ENCODE measurements around the gene CLCN4. TPM values are rescaled to one million over a fixed set of nuclear protein-coding genes. Genes with fewer than 3 reads are reported as not detected.

Gene CLCN4
- total RNA-seq, 4 donors from 2014 or later, result 3.9 to 6.7 (median 5.3) TPM

DNA sequence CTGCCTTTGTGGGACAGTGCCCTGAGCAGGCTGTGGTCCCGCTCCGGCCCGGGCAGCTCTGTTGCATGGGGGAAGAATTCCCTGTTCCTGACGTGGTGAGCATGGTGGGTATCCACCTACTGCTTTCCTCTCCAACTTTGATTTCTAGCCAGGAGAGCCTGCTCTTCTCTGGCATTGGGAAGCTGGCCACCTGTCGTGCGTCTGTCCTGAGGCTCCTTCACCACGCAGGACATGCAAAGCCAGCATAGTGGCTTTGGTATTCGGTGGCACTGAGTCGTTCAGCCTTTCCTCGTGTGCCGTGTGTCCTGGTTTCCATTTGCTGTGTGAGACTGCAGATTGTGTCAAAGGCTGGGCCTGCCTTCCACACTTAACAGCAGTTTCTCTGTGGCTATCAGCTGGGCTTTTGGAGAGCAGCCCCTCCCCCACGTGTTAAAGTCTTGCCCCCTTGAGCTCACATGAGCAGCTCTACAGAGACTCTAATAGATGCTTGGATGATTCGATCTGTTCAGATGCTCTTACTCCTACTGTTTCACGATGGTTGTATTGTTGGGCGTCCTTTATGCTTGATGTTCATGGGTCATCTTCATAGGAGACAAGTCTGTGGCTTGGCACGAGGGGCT, 46.3 kb upstream of the CLCN4 start:
- Histone ChIP-seq H3K9me3 (no peaks in the 10 kb centered on the region), H3K4me1 (peaks cover 0 to 36% (median 4%) of the 10 kb centered on the region in 4 donors), H3K27ac (peak overlapping the region in 2 of 4 donors; percentile 77 to 80), H3K27me3 (no peaks in the 10 kb centered on the region), H3K4me3 (no peak overlapping the region), H3K36me3 (no peaks in the 10 kb centered on the region)
- 73 to 89% methylated on average over 13 to 16 of the region's 16 CpGs for whole genome bisulfite sequencing, 2 donors
- no peak for TF ChIP-seq POLR2A (IDR thresholded peaks at IDR 0.05)
- TF ChIP-seq EP300 (IDR thresholded peaks at IDR 0.05), result no peak
- TF ChIP-seq, protein P1, sequence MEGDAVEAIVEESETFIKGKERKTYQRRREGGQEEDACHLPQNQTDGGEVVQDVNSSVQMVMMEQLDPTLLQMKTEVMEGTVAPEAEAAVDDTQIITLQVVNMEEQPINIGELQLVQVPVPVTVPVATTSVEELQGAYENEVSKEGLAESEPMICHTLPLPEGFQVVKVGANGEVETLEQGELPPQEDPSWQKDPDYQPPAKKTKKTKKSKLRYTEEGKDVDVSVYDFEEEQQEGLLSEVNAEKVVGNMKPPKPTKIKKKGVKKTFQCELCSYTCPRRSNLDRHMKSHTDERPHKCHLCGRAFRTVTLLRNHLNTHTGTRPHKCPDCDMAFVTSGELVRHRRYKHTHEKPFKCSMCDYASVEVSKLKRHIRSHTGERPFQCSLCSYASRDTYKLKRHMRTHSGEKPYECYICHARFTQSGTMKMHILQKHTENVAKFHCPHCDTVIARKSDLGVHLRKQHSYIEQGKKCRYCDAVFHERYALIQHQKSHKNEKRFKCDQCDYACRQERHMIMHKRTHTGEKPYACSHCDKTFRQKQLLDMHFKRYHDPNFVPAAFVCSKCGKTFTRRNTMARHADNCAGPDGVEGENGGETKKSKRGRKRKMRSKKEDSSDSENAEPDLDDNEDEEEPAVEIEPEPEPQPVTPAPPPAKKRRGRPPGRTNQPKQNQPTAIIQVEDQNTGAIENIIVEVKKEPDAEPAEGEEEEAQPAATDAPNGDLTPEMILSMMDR (IDR thresholded peaks at IDR 0.05), result no peak
- DNase-seq (ENCODE audit: low spot score in 2 of 2), result no peak

DNA sequence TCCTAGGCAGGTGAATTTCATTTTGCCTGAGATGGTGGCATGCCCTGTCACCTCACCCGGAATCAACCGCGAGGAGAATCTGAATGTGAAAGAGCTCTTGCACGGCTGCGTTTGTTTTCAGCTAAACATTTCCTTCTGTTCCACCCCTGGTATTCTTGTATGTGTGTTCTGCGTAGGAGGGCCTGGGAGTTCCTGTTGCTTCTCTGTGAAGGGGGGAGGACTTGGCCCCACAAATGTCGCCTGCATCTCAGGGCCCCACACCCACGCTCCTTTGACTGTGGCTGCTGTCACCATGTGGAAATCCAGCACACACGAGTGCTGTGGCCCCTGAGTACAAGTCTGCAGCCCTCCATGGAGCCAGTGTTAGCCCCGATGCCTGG, 45.8 kb upstream of the CLCN4 start:
- peaks cover 0 to 36% (median 4%) of the 10 kb centered on the region in 4 donors for H3K4me1 ChIP-seq
- H3K9me3 ChIP-seq, result no peaks in the 10 kb centered on the region
- H3K27ac ChIP-seq, result peak overlapping the region in 2 of 4 donors; percentile 77 to 80
- no peak overlapping the region for H3K4me3 ChIP-seq
- WGBS, 2 donors, result 52 to 73% methylated on average over 6 to 9 of the region's 10 CpGs
- no peak for DNase-seq (ENCODE audit: low spot score in 2 of 2)
- H3K27me3 ChIP-seq, result no peaks in the 10 kb centered on the region
- H3K36me3 ChIP-seq, result no peaks in the 10 kb centered on the region
- TF ChIP-seq, protein P1 (IDR thresholded peaks at IDR 0.05), result no peak
- TF ChIP-seq POLR2A (IDR thresholded peaks at IDR 0.05), result no peak
- TF ChIP-seq EP300 (IDR thresholded peaks at IDR 0.05), result peak in 1 of 2 donors; percentile 29

DNA sequence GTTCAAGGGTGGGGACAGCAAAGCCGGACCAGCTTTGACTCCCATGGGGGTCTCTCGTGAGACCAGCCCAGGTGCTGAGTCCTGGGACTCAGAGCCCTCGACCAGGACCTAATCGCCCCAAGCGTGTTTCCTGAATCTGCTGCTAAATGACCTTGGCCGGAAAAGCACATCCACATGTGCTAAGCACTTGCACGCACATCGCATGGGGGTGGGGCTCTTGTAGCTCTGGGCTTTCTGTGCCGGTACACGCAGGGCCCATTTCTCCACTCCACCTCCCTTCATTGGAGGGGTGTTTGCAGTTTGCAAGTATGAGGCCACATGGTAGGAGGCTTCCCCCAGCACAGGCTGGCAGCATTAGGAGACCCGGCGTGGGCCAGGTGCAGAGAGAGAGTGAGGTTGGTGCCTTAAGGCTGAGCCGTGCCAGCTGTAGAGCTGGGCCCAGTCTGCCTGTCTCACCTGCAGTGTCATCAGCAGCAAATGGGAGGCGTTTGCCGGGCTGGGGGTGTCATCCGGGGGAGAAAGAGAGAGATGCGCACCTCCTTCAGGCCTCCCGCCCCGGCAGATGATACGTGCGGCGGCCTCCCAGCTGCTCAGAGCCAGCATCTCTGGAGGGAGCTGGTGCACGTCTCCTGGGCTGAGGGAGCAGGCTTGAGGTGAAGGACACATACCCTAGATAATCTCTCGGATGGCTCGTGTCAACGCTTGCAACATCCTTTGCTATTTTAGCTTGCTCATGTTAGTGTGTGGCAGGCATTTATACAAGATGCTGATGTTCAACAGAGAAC, 45.2 kb upstream of the CLCN4 start:
- Histone ChIP-seq H3K4me3 (no peak overlapping the region), H3K27me3 (no peaks in the 10 kb centered on the region), H3K36me3 (no peaks in the 10 kb centered on the region), H3K9me3 (no peaks in the 10 kb centered on the region), H3K4me1 (peaks cover 0 to 36% (median 4%) of the 10 kb centered on the region in 4 donors), H3K27ac (peak overlapping the region in 2 of 4 donors; percentile 77 to 80)
- no peak for TF ChIP-seq EP300 (IDR thresholded peaks at IDR 0.05)
- DNase-seq (ENCODE audit: low spot score in 2 of 2), result no peak
- 77 to 88% methylated on average over 5 to 26 of the region's 26 CpGs for WGBS, 2 donors

DNA sequence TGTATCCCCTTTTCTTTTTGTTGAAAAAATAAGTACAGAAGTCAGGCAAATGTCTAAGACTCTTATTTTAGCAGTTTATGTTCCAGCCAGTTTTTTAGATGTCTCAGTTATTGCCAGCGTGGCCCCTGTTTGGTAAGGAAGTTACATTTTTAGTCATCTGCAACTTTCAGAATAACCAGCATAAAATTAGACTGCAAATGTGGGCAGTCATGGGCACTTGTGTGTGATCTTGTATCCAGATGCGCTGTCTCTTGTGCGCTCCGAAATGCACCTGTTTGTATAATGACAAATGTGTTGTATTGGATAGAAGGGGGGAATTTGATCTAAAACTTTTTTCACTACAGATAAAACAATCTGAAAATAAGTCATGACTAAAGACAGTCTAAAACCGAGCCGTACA, 44.3 kb upstream of the CLCN4 start:
- Histone ChIP-seq H3K36me3 (peaks cover 0 to 9% (median 0%) of the 10 kb centered on the region in 3 donors), H3K27me3 (no peaks in the 10 kb centered on the region), H3K27ac (peak overlapping the region in 1 of 4 donors; percentile 80), H3K4me3 (no peak overlapping the region), H3K9me3 (no peaks in the 10 kb centered on the region), H3K4me1 (peaks cover 0 to 29% (median 3%) of the 10 kb centered on the region in 4 donors)
- DNase-seq (ENCODE audit: low spot score in 2 of 2), result no peak
- no peak for TF ChIP-seq POLR2A (IDR thresholded peaks at IDR 0.05)
- TF ChIP-seq, protein P1 (IDR thresholded peaks at IDR 0.05), result no peak
- no peak for TF ChIP-seq EP300 (IDR thresholded peaks at IDR 0.05)
- WGBS, 2 donors, result 75 to 83% methylated on average over 6 of the region's 6 CpGs

DNA sequence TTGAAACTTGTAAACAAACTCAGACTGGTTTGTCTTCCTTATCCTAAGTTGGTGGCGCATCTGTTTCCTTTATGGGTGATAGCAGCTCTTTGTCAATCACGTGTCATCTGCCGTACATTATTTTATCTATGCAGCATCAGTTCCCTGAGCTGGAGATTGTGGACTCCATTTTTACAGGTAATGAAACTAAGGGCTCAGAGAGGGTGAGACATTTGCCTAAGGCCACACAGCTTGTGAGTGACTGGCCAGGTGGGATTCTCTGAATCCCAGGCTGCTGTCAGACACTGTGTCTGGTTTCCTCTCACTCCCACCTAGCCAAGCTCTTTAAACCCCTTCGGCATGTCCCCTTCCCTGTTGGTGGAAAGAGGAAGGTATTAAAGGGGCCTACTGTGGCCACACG, 41.7 kb upstream of the CLCN4 start:
- no peak overlapping the region for H3K4me3 ChIP-seq
- H3K36me3 ChIP-seq, result peaks cover 0 to 22% (median 0%) of the 10 kb centered on the region in 3 donors
- DNase-seq (ENCODE audit: low spot score in 2 of 2), result no peak
- no peak overlapping the region for H3K27ac ChIP-seq
- no peaks in the 10 kb centered on the region for H3K27me3 ChIP-seq
- TF ChIP-seq EP300 (IDR thresholded peaks at IDR 0.05), result no peak
- TF ChIP-seq POLR2A (IDR thresholded peaks at IDR 0.05), result no peak
- TF ChIP-seq, protein P1 (IDR thresholded peaks at IDR 0.05), result no peak
- H3K4me1 ChIP-seq, result peaks cover 0 to 21% (median 3%) of the 10 kb centered on the region in 4 donors
- H3K9me3 ChIP-seq, result no peaks in the 10 kb centered on the region
- 88 to 90% methylated on average over 5 of the region's 5 CpGs for whole genome bisulfite sequencing, 2 donors

All from tibial nerve (tissue), 4 donors.